H1 (cell line): ENCODE results near the gene ZNF33B. TPM values are rescaled to one million over a fixed set of nuclear protein-coding genes. Genes with fewer than 3 reads are reported as not detected.
A peak's percentile ranks its signal among the peaks of the same experiment; 100 is the strongest.

Source experiments
- CTCF ChIA-PET: fragments of 300-600 bp; sonication (Branson Sonifier 250); formaldehyde crosslinking; loops from one replicate; lab custom pipeline; 2021; ENCODE audit not compliant: partially characterized antibody; lab: Charles Lee
- POLR2A ChIA-PET: fragments of 300-600 bp; sonication (Branson Sonifier 250); formaldehyde crosslinking; loops from one replicate; lab custom pipeline; 2021; ENCODE audit warnings: inconsistent platforms; ENCODE audit not compliant: partially characterized antibody; lab: Charles Lee
- DNase-seq, 2 experiments: peaks; one replicate each; pipeline versions ENCODE4 v3.0.0 to v3.0.0-alpha.2; 2010 to 2022; ENCODE audit warnings: low spot score in 2 of 2, low read depth in 1 of 2, mixed read lengths in 1 of 2
- FAIRE-seq: peaks from 2 replicates; lab custom pipeline; 2011; peaks lifted over from hg19 to GRCh38; lab: Jason Lieb, UNC
- H2AFZ ChIP-seq: 2 replicates; pipeline ENCODE4 v1.8.1; 2012; ENCODE audit warnings: low read length, inconsistent platforms
- H2AK5ac ChIP-seq: 2 replicates; pipeline ENCODE4 v1.6.1; 2013; ENCODE audit warnings: low read depth, low read length
- H2BK120ac ChIP-seq: replicated peaks from 2 replicates; pipeline ENCODE3; 2013; ENCODE audit warnings: low read depth, low read length, inconsistent platforms
- H2BK12ac ChIP-seq: 2 replicates; pipeline ENCODE4 v1.6.1; 2013; ENCODE audit warnings: low read depth, low read length
- H2BK15ac ChIP-seq: 2 replicates; pipeline ENCODE4 v1.6.1; 2013; ENCODE audit warnings: low read length
- H2BK20ac ChIP-seq: 2 replicates; pipeline ENCODE4 v1.6.1; 2013; ENCODE audit warnings: low read length
- H2BK5ac ChIP-seq: 2 replicates; pipeline ENCODE4 v1.6.1; 2013; ENCODE audit warnings: low read depth, low read length
- H3K14ac ChIP-seq: 2 replicates; pipeline ENCODE4 v1.6.1; 2013; ENCODE audit warnings: inconsistent platforms; ENCODE audit not compliant: insufficient read length
- H3K18ac ChIP-seq: 2 replicates; pipeline ENCODE4 v1.6.1; 2013; ENCODE audit warnings: low read length; ENCODE audit errors: extremely low read depth
- H3K23ac ChIP-seq: 2 replicates; pipeline ENCODE4 v1.6.1; 2013; ENCODE audit warnings: inconsistent platforms; ENCODE audit not compliant: insufficient read length
- H3K23me2 ChIP-seq: 2 replicates; pipeline ENCODE4 v1.6.1; 2013; ENCODE audit warnings: low read depth, low read length
- H3K27ac ChIP-seq: 2 replicates; pipeline ENCODE4 v1.6.1; 2011; ENCODE audit warnings: low read depth, low read length, inconsistent platforms
- H3K27me3 ChIP-seq, 4 experiments: replicated peaks in 1 of 4; 1 replicate in 1 of 4; 2 replicates in 3 of 4; pipeline versions ENCODE4 v1.6.1 to v1.8.1; 2011 to 2013; ENCODE audit warnings: low read length in 3 of 4, mild to moderate bottlenecking in 3 of 4, inconsistent platforms in 2 of 4, mixed read lengths in 2 of 4, moderate library complexity in 1 of 4; ENCODE audit not compliant: control insufficient read depth in 3 of 4, insufficient read depth in 3 of 4; ENCODE audit errors: extremely low read depth in 1 of 4
- H3K36me3 ChIP-seq, 4 experiments: 2 replicates each; pipeline versions ENCODE4 v1.6.1 to v1.8.1; 2011 to 2013; ENCODE audit warnings: mild to moderate bottlenecking in 4 of 4, low read length in 3 of 4, moderate library complexity in 2 of 4, control low read depth in 1 of 4, inconsistent platforms in 1 of 4; ENCODE audit not compliant: insufficient read depth in 4 of 4, control insufficient read depth in 2 of 4
- H3K4ac ChIP-seq: replicated peaks from 2 replicates; pipeline ENCODE3; 2013; ENCODE audit warnings: low read length, low read depth, mixed read lengths, inconsistent platforms; ENCODE audit not compliant: insufficient read length
- H3K4me1 ChIP-seq, 4 experiments: replicated peaks in 1 of 4; 1 replicate in 1 of 4; 2 replicates in 3 of 4; pipeline versions ENCODE4 v1.6.1 to v1.8.1; 2011 to 2013; ENCODE audit warnings: low read length in 3 of 4, inconsistent platforms in 2 of 4, mixed read lengths in 1 of 4; ENCODE audit not compliant: insufficient read depth in 4 of 4, control insufficient read depth in 3 of 4
- H3K4me2 ChIP-seq, 2 experiments: 2 replicates each; pipeline versions ENCODE4 v1.6.1 to v1.8.1; 2011 to 2013; ENCODE audit warnings: low read depth in 2 of 2, low read length in 2 of 2, control low read depth in 1 of 2, inconsistent platforms in 1 of 2, mild to moderate bottlenecking in 1 of 2; ENCODE audit not compliant: insufficient read depth in 1 of 2
- H3K4me3 ChIP-seq, 4 experiments: fragments of 200-600, 300-600 bp in 1 of 4; sonication (generic), shearing (Covaris generic), sonication (Bioruptor Twin) in 1 of 4; 2 replicates each; pipeline versions ENCODE4 v1.5.1 to v1.8.1; 2011 to 2016; ENCODE audit warnings: low read length in 4 of 4, low read depth in 3 of 4, control low read depth in 2 of 4, inconsistent platforms in 2 of 4, mild to moderate bottlenecking in 2 of 4, mixed read lengths in 1 of 4, moderate library complexity in 1 of 4; ENCODE audit not compliant: insufficient read depth in 2 of 4; ENCODE audit errors: extremely low read depth in 1 of 4
- H3K56ac ChIP-seq: replicated peaks from 2 replicates; pipeline ENCODE3; 2013; ENCODE audit warnings: low read depth, mild to moderate bottlenecking, mixed read lengths, low read length, inconsistent platforms; ENCODE audit not compliant: insufficient read length
- H3K79me1 ChIP-seq: 2 replicates; pipeline ENCODE4 v1.6.1; 2013; ENCODE audit warnings: low read depth, low read length, control low read depth
- H3K79me2 ChIP-seq, 2 experiments: 2 replicates each; pipeline versions ENCODE4 v1.6.1 to v1.8.1; 2012 to 2013; ENCODE audit warnings: low read length in 2 of 2, mild to moderate bottlenecking in 2 of 2, inconsistent platforms in 1 of 2; ENCODE audit not compliant: insufficient read depth in 2 of 2, control insufficient read depth in 1 of 2
- H3K9ac ChIP-seq, 4 experiments: replicated peaks in 1 of 4; 1 replicate in 1 of 4; 2 replicates in 3 of 4; pipeline versions ENCODE4 v1.6.1 to v1.8.1; 2011 to 2013; ENCODE audit warnings: low read depth in 3 of 4, low read length in 3 of 4, control low read depth in 2 of 4, mild to moderate bottlenecking in 2 of 4, moderate library complexity in 2 of 4, inconsistent platforms in 1 of 4; ENCODE audit errors: extremely low read depth in 1 of 4
- H3K9me3 ChIP-seq, 2 experiments: 2 replicates each; pipeline versions ENCODE4 v1.6.1 to v1.8.1; 2012 to 2013; ENCODE audit warnings: mild to moderate bottlenecking in 2 of 2, moderate library complexity in 2 of 2, control low read depth in 1 of 2, inconsistent platforms in 1 of 2, low read depth in 1 of 2, low read length in 1 of 2, mixed read lengths in 1 of 2; ENCODE audit not compliant: insufficient read depth in 2 of 2
- H4K20me1 ChIP-seq, 2 experiments: replicated peaks in 1 of 2; 2 replicates each; pipeline versions ENCODE3 to v1.8.1; 2011 to 2013; ENCODE audit warnings: inconsistent platforms in 2 of 2, low read length in 2 of 2, mild to moderate bottlenecking in 1 of 2; ENCODE audit not compliant: insufficient read depth in 2 of 2, control insufficient read depth in 1 of 2
- H4K5ac ChIP-seq: 2 replicates; pipeline ENCODE4 v1.6.1; 2013; ENCODE audit warnings: low read length, low read depth, mixed read lengths, inconsistent platforms; ENCODE audit not compliant: insufficient read length
- H4K8ac ChIP-seq: 2 replicates; pipeline ENCODE4 v1.8.0; 2013; ENCODE audit warnings: mild to moderate bottlenecking, moderate library complexity, low read length, inconsistent platforms; ENCODE audit not compliant: insufficient read depth; ENCODE audit errors: extremely low read depth
- H4K91ac ChIP-seq: replicated peaks from 2 replicates; pipeline ENCODE3; 2013; ENCODE audit warnings: low read length, mixed read lengths, inconsistent platforms; ENCODE audit not compliant: insufficient read length
- HDAC2 ChIP-seq, 2 experiments: fragments of 300-600 bp in 1 of 2; sonication (generic) in 1 of 2; IDR thresholded peaks; 2 replicates each; pipeline ENCODE4 v1.6.1; 2011 to 2012; ENCODE audit warnings: low read depth in 2 of 2, low read length in 2 of 2, mild to moderate bottlenecking in 2 of 2, moderate library complexity in 2 of 2, borderline replicate concordance in 1 of 2, inconsistent platforms in 1 of 2
- ZNF274 ChIP-seq: IDR thresholded peaks from 2 replicates; pipeline ENCODE4 v1.7.0; 2012; ENCODE audit warnings: low read length, borderline replicate concordance; ENCODE audit errors: extremely low read depth
- WGBS, 2 experiments: shearing (Covaris generic) in 1 of 2; methylation state at CpG; one replicate each; pipeline versions ENCODE4 v1.1.6 to v1.1.7; 2013 to 2015; ENCODE audit warnings: low lambda C conversion rate in 2 of 2, mixed read lengths in 2 of 2, inconsistent platforms in 1 of 2, low coverage in 1 of 2, missing lambda C conversion rate in 1 of 2; ENCODE audit not compliant: insufficient replicate concordance in 2 of 2, insufficient coverage in 1 of 2, insufficient read length in 1 of 2; ENCODE audit errors: extremely low coverage in 1 of 2, missing lambda C conversion rate in 1 of 2; 5-methylcytosine and 5-hydroxymethylcytosine counted together
- polyA plus RNA-seq, 7 experiments: library from polyadenylated mRNA; depleted of rRNA in 3 of 7; stranded (reverse) in 5 of 7; unstranded in 2 of 7; fragments of >200 nt in 5 of 7; fragments of 200-250 nt in 2 of 7; gene quantifications; 1 replicate in 5 of 7; 2 replicates in 1 of 7; 4 replicates in 1 of 7; pipeline versions ENCODE4 v1.2.1 to v1.2.3, GENCODE V29; 2011 to 2013; ENCODE audit warnings: missing spikeins in 2 of 7, mixed read lengths in 2 of 7
- total RNA-seq: library from RNA; stranded (reverse); fragmentation: NEBNext Ultra II Directional; extraction: Animal tissue kit (Norgen Biotek cat#: 25700); gene quantifications from 2 replicates; pipeline ENCODE4 v1.2.1, GENCODE V29; 2021

Gene ZNF33B
- total and polyA plus RNA-seq, 2 of the 8 experiments (the other 6 are each of a cell fraction or from before 2014, with no cell fraction given): 10.7 to 33.4 TPM

- Histone ChIP-seq H3K9me3 (peaks cover 41 to 56% of the 10 kb centered on the region in 2 experiments), H3K18ac (no peak overlapping the region), H3K36me3 (peaks cover 0 to 47% (median 26%) of the 10 kb centered on the region in 4 experiments; a peak in 6 of 8 replicates), H3K9ac (no peak overlapping the region), H3K27ac (no peak overlapping the region), H3K79me1 (no peaks in the 10 kb centered on the region), H3K4me2 (no peak overlapping the region), H3K79me2 (no peaks in the 10 kb centered on the region), H4K91ac (no peak overlapping the region), H3K14ac (no peak overlapping the region), H4K20me1 (no peaks in the 10 kb centered on the region), H3K4me1 (no peaks in the 10 kb centered on the region), H3K23ac (no peak overlapping the region), H3K4me3 (no peak overlapping the region), H2AFZ (no peak overlapping the region), H4K8ac (no peak overlapping the region), H2BK15ac (no peak overlapping the region), H3K27me3 (no peaks in the 10 kb centered on the region), H4K5ac (no peak overlapping the region), H3K4ac (no peak overlapping the region), H3K56ac (no peak overlapping the region), H2BK20ac (no peak overlapping the region), H2AK5ac (no peak overlapping the region), H3K23me2 (no peaks in the 10 kb centered on the region), H2BK5ac (no peak overlapping the region), H2BK12ac (no peak overlapping the region), H2BK120ac (no peak overlapping the region)
- POLR2A ChIA-PET: no interaction called here
- WGBS, 2 experiments: 94% methylated on average over 1 of the region's 1 CpG; no CpG with 5 or more reads in 1 of the 2 experiments
- DNase-seq (no peak), FAIRE-seq (peak; percentile 66)
- CTCF ChIA-PET: no interaction called here
- TF ChIP-seq ZNF274 (peak; percentile 83), HDAC2 (IDR thresholded peaks at IDR 0.05; ENCODE audit: borderline replicate concordance in 1 of 2, low read depth in 2 of 2, low read length in 2 of 2) (no peak)
Measured at GRCh38 chr10:42593284-42593683, 45.1 kb downstream of the ZNF33B start.
